Middle frontal gyrus (tissue), 1 donor: Measurements from ENCODE around the gene SLC40A1.

Source experiments
- DNase-seq: peaks from one replicate; pipeline ENCODE4 v3.0.0-alpha.2; 2015; ENCODE audit warnings: low spot score; ENCODE audit errors: extremely low spot score

SLC40A1 gene

GRCh38 chr2:189541591-189541990 lies 39.0 kb downstream of the SLC40A1 start:
- no peak for DNase-seq

- DNase-seq = no peak
Measured at GRCh38 chr2:189540551-189540950, 40.0 kb downstream of the SLC40A1 start.

GRCh38 chr2:189538402-189538801 lies 42.2 kb downstream of the SLC40A1 start:
- no peak for DNase-seq

- no peak for DNase-seq
Measured at GRCh38 chr2:189536830-189537229, 43.8 kb downstream of the SLC40A1 start.

- DNase-seq = no peak
Measured at GRCh38 chr2:189534854-189535832, 45.4 kb downstream of the SLC40A1 start.

- no peak for DNase-seq
Measured at GRCh38 chr2:189533288-189534035, 47.1 kb downstream of the SLC40A1 start.

GRCh38 chr2:189530965-189531637 lies 49.5 kb downstream of the SLC40A1 start:
- DNase-seq = no peak

GRCh38 chr2:189528617-189529016 lies 52.0 kb downstream of the SLC40A1 start:
- DNase-seq = no peak

- DNase-seq = no peak
Measured at GRCh38 chr2:189527812-189528592, 52.6 kb downstream of the SLC40A1 start.

- no peak for DNase-seq
Measured at GRCh38 chr2:189527041-189527750, 53.4 kb downstream of the SLC40A1 start.

- no peak for DNase-seq
Measured at GRCh38 chr2:189526241-189526640, 54.3 kb downstream of the SLC40A1 start.

GRCh38 chr2:189524746-189525145 lies 55.8 kb downstream of the SLC40A1 start:
- DNase-seq = no peak

- no peak for DNase-seq
Measured at GRCh38 chr2:189522435-189523151, 58.0 kb downstream of the SLC40A1 start.

- DNase-seq = no peak
Measured at GRCh38 chr2:189521699-189522434, 58.7 kb downstream of the SLC40A1 start.

- no peak for DNase-seq
Measured at GRCh38 chr2:189519631-189520387, 60.8 kb downstream of the SLC40A1 start.

- DNase-seq = no peak
Measured at GRCh38 chr2:189517847-189518535, 62.6 kb downstream of the SLC40A1 start.

GRCh38 chr2:189516546-189516945 lies 64.0 kb downstream of the SLC40A1 start:
- DNase-seq = no peak

GRCh38 chr2:189515264-189515663 lies 65.3 kb downstream of the SLC40A1 start:
- DNase-seq = no peak
